ENCODE measurements around the gene B3GNT5. TPM values are rescaled to one million over a fixed set of nuclear protein-coding genes. Genes with fewer than 3 reads are reported as not detected.

Gene B3GNT5
- polyA plus RNA-seq, 3 donors, result 14.1 to 17.7 (median 14.2) TPM

GRCh38 chr3:183252118-183252782 is 803 bp upstream of the B3GNT5 start:
- Histone ChIP-seq H3K4me2 (replicated peaks; ENCODE audit: extremely low read depth, low read length, poor library complexity, severe bottlenecking) (peak overlapping the region; percentile 78), H3K79me2 (ENCODE audit: insufficient read depth, low read length) (peaks cover 45% of the 10 kb centered on the region), H3K4me3 (replicated peaks in 1 of 3; ENCODE audit: low read depth in 2 of 3, low read length in 3 of 3) (peak overlapping the region in 1 of 3 experiments; percentile 91), H3K9ac (ENCODE audit: insufficient read depth, low read length, poor library complexity, severe bottlenecking) (no peak overlapping the region), H2AFZ (ENCODE audit: insufficient read depth, low read depth, low read length, poor library complexity, severe bottlenecking) (no peak overlapping the region), H3K36me3 (replicated peaks in 1 of 2; ENCODE audit: control insufficient read depth in 1 of 2, insufficient read depth in 2 of 2, low read length in 2 of 2) (no peaks in the 10 kb centered on the region), H3K27ac (ENCODE audit: low read depth in 1 of 2, low read length in 2 of 2) (no peak overlapping the region), H3K4me1 (ENCODE audit: control insufficient read depth in 1 of 2, insufficient read depth in 2 of 2, low read length in 2 of 2) (peaks cover 14 to 22% of the 10 kb centered on the region in 2 donors), H3K9me3 (replicated peaks in 1 of 2; ENCODE audit: control insufficient read depth in 1 of 2, insufficient read depth in 1 of 2, low read length in 2 of 2) (no peaks in the 10 kb centered on the region), H4K20me1 (ENCODE audit: insufficient read depth, low read length) (no peaks in the 10 kb centered on the region), H3K27me3 (ENCODE audit: control insufficient read depth in 2 of 2, insufficient read depth in 2 of 2, low read length in 2 of 2) (no peaks in the 10 kb centered on the region)
- no peak for TF ChIP-seq CTCF (IDR thresholded peaks at IDR 0.05)
- peaks cover 0 to 2% (median 0%) of the 10 kb centered on the region in 7 donors for H3K9me3 Mint-ChIP-seq
- peak overlapping the region; percentile 81 to 88 for H3K4me3 Mint-ChIP-seq
- peaks cover 2 to 3% (median 3%) of the 10 kb centered on the region in 3 donors for H3K27me3 Mint-ChIP-seq (ENCODE audit: low read depth in 3 of 3)
- H3K4me1 Mint-ChIP-seq, result peaks cover 33% of the 10 kb centered on the region
- no CpG with 5 or more reads among the region's 5 CpGs for WGBS (ENCODE audit: insufficient coverage)
- peak overlapping the region in 2 of 7 donors; percentile 50 to 66 for H3K27ac Mint-ChIP-seq
- no peak for DNase-seq
- intact Hi-C loops (cut with micrococcal nuclease), result loop anchor here (5.0 to 10.0 kb wide), 5 partner anchors 35 to 133 kb away; no protein-coding TSS in a partner anchor
- peaks cover 5 to 11% of the 10 kb centered on the region in 2 donors for H3K36me3 Mint-ChIP-seq

- Histone ChIP-seq H4K20me1 (ENCODE audit: insufficient read depth, low read length) (no peaks in the 10 kb centered on the region), H3K27ac (ENCODE audit: low read depth in 1 of 2, low read length in 2 of 2) (peak overlapping the region; percentile 66 to 88), H3K36me3 (replicated peaks in 1 of 2; ENCODE audit: control insufficient read depth in 1 of 2, insufficient read depth in 2 of 2, low read length in 2 of 2) (no peaks in the 10 kb centered on the region), H3K27me3 (ENCODE audit: control insufficient read depth in 2 of 2, insufficient read depth in 2 of 2, low read length in 2 of 2) (no peaks in the 10 kb centered on the region), H2AFZ (ENCODE audit: insufficient read depth, low read depth, low read length, poor library complexity, severe bottlenecking) (peak overlapping the region; percentile 76), H3K9ac (ENCODE audit: insufficient read depth, low read length, poor library complexity, severe bottlenecking) (peak overlapping the region; percentile 90), H3K4me1 (ENCODE audit: control insufficient read depth in 1 of 2, insufficient read depth in 2 of 2, low read length in 2 of 2) (peaks cover 23 to 33% of the 10 kb centered on the region in 2 donors), H3K9me3 (replicated peaks in 1 of 2; ENCODE audit: control insufficient read depth in 1 of 2, insufficient read depth in 1 of 2, low read length in 2 of 2) (no peaks in the 10 kb centered on the region), H3K79me2 (ENCODE audit: insufficient read depth, low read length) (peaks cover 61% of the 10 kb centered on the region), H3K4me3 (replicated peaks in 1 of 3; ENCODE audit: low read depth in 2 of 3, low read length in 3 of 3) (peak overlapping the region; percentile 68 to 91 (median 69)), H3K4me2 (replicated peaks; ENCODE audit: extremely low read depth, low read length, poor library complexity, severe bottlenecking) (peak overlapping the region; percentile 78)
- peak overlapping the region; percentile 86 to 97 (median 95) for H3K27ac Mint-ChIP-seq
- H3K4me3 Mint-ChIP-seq, result peak overlapping the region; percentile 88 to 92
- intact Hi-C loops (cut with micrococcal nuclease), result loop anchor here (2.0 to 10.0 kb wide), 6 partner anchors 33 to 131 kb away; no protein-coding TSS in a partner anchor
- H3K9me3 Mint-ChIP-seq, result peaks cover 0 to 2% (median 0%) of the 10 kb centered on the region in 7 donors
- peak; percentile 66 to 72 (median 66) for DNase-seq
- peaks cover 5 to 14% of the 10 kb centered on the region in 2 donors for H3K36me3 Mint-ChIP-seq
- H3K27me3 Mint-ChIP-seq (ENCODE audit: low read depth in 3 of 3), result peaks cover 2 to 3% (median 2%) of the 10 kb centered on the region in 3 donors
- WGBS (ENCODE audit: insufficient coverage), result under 1% methylated on average over 99 of the region's 111 CpGs
- peak; percentile 18 for TF ChIP-seq CTCF (IDR thresholded peaks at IDR 0.05)
- H3K4me1 Mint-ChIP-seq, result peaks cover 47% of the 10 kb centered on the region
Measured at GRCh38 chr3:183253528-183254486, 754 bp downstream of the B3GNT5 start.

Measured in CD14-positive monocyte (primary cell).